T-helper 2 cell (primary cell): ENCODE results near the gene RPP40.
"Not testable (repeated sequence)": the region's sequence is repeated elsewhere in the genome, so short reads cannot be mapped to it uniquely, and the experiment has no call there.

Experiments
- DNase-seq, 5 experiments: peaks; one replicate each; pipeline versions ENCODE4 v3.0.0 to v3.0.0-alpha.2; 2012 to 2022
- total RNA-seq, 2 donors: gene quantifications; one replicate each; lab custom pipeline; 2026; lab: John Stamatoyannopoulos, UW

Gene RPP40
- total RNA-seq: 2.5 to 4.2 reads per million in 2 donors

- DNase-seq: peak; percentile 94 to 100 (median 97)
Measured at GRCh38 chr6:5003604-5004372, at the start of gene RPP40. Gene RPP40, minus strand, starts transcription at chr6:5004037. Its CDS starts 35 bp downstream, at chr6:5004002.

GRCh38 chr6:5053038-5053437 lies 49.2 kb upstream of the RPP40 start:
- no peak for DNase-seq

- no peak for DNase-seq
Measured at GRCh38 chr6:5051394-5051793, 47.6 kb upstream of the RPP40 start.

GRCh38 chr6:5050009-5050408 lies 46.2 kb upstream of the RPP40 start:
- DNase-seq: no peak

- DNase-seq: no peak
Measured at GRCh38 chr6:5046430-5046829, 42.6 kb upstream of the RPP40 start.

GRCh38 chr6:5045416-5045815 lies 41.6 kb upstream of the RPP40 start:
- no peak for DNase-seq

- DNase-seq: no peak
Measured at GRCh38 chr6:5044866-5045265, 41.0 kb upstream of the RPP40 start.

- no peak for DNase-seq
Measured at GRCh38 chr6:5042436-5042835, 38.6 kb upstream of the RPP40 start.

GRCh38 chr6:5041955-5042354 lies 38.1 kb upstream of the RPP40 start:
- DNase-seq: no peak

GRCh38 chr6:5036269-5036668 lies 32.4 kb upstream of the RPP40 start:
- no peak for DNase-seq

GRCh38 chr6:5034736-5035135 lies 30.9 kb upstream of the RPP40 start:
- no peak for DNase-seq

- DNase-seq: no peak
Measured at GRCh38 chr6:5034328-5034727, 30.5 kb upstream of the RPP40 start.

- not testable (repeated sequence) for DNase-seq
Measured at GRCh38 chr6:5033214-5033904, 29.5 kb upstream of the RPP40 start.

GRCh38 chr6:5032706-5033105 lies 28.9 kb upstream of the RPP40 start:
- not testable (repeated sequence) for DNase-seq

- DNase-seq: no peak
Measured at GRCh38 chr6:5031150-5031549, 27.3 kb upstream of the RPP40 start.

GRCh38 chr6:5030596-5031136 lies 26.8 kb upstream of the RPP40 start:
- peak; percentile 16 to 82 (median 46) for DNase-seq

GRCh38 chr6:5029609-5030008 lies 25.8 kb upstream of the RPP40 start:
- DNase-seq: no peak

GRCh38 chr6:5028921-5029320 lies 25.1 kb upstream of the RPP40 start:
- no peak for DNase-seq

- no peak for DNase-seq
Measured at GRCh38 chr6:5028301-5028700, 24.5 kb upstream of the RPP40 start.

- DNase-seq: no peak
Measured at GRCh38 chr6:5025911-5026819, 22.3 kb upstream of the RPP40 start.

- DNase-seq: no peak
Measured at GRCh38 chr6:5023923-5024322, 20.1 kb upstream of the RPP40 start.

GRCh38 chr6:5020142-5020541 lies 16.3 kb upstream of the RPP40 start:
- DNase-seq: no peak

- no peak for DNase-seq
Measured at GRCh38 chr6:5014072-5014561, 10.3 kb upstream of the RPP40 start.
